ENCODE results near the gene SAE1. TPM values are rescaled to one million over a fixed set of nuclear protein-coding genes. Genes with fewer than 3 reads are reported as not detected.

Gene SAE1
- total RNA-seq, 1 donor from 2014 or later = 96.8 TPM

DNA sequence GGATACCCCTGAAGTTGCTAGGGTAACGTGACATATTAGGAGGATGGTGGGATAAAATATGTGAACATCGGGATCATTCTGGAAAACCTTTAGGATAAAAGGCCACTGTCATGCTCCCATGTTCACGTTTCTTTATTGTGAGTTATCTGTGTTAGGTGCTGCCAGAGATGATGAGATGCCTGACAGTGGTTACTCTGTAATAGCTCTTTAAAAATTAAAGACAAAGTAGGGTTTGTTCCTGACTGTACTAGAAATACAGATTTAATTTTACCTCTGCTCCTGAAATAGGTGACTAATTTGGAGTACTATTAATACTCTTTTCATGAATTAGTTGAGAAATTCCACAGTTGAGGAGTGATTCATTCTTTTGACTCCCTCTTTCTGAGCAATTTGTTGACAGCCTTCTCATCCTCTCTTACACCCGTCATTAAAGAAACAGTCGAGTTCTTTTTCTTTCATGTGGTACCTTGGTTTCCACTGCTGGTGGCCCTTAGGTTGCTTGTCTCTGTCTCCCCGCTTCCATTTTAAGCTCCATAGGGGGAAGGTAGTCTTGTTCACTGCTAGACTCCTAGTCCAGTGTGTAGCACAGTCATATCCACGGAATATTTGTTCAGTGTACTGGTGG is 28.4 kb downstream of the SAE1 start:
- DNase-seq (ENCODE audit: low read depth in 2 of 2) = peak in 1 of 2 donors; percentile 68

DNA sequence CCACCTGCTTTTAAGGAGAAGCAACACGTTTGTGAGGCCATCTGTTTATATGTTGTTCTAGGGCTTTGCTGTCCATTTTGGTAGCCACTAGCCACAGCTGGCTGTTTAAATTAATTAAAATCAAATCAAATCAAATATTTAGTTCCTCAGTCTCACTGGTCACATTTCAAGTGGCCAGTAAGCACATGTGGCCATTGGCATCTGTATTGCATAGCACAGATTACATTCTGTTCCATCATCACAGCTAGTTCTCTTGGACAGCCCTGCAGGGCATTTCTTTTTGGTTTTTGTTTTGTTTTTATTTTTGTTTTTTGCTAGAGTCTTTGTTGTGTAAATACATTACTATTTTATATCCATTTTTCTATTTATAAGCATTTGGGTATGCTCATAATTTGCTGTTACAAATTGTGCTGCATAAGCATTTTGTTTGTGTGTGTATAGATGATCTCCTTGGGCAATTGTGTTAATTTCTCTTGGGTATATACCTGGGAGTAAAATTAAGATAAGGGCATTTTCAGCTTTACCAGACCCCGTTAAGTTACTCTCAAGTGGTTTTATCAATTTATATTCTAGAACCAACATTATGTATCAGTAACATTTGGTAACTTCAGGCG is 31.3 kb downstream of the SAE1 start:
- DNase-seq (ENCODE audit: low read depth in 2 of 2) = no peak

DNA sequence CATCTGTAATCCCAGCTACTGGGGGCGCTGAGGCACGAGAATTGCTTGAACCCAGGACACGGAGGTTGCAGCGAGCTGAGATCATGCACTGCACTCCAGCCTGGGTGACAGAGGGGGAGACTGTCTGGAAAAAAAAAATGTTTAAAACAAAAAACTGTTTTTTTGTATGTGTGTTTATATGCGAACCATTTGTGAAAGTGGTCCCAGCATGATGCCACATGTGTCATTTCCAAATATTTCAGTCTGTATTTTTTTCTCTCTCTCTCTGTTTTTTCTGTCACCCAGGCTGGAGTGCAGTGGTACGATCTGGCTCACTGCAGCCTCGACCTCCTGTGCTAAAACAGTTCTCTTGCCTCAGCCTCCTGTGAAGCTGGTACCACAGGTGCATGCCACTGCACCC is 37.4 kb downstream of the SAE1 start:
- DNase-seq (ENCODE audit: low read depth in 2 of 2) = no peak

DNA sequence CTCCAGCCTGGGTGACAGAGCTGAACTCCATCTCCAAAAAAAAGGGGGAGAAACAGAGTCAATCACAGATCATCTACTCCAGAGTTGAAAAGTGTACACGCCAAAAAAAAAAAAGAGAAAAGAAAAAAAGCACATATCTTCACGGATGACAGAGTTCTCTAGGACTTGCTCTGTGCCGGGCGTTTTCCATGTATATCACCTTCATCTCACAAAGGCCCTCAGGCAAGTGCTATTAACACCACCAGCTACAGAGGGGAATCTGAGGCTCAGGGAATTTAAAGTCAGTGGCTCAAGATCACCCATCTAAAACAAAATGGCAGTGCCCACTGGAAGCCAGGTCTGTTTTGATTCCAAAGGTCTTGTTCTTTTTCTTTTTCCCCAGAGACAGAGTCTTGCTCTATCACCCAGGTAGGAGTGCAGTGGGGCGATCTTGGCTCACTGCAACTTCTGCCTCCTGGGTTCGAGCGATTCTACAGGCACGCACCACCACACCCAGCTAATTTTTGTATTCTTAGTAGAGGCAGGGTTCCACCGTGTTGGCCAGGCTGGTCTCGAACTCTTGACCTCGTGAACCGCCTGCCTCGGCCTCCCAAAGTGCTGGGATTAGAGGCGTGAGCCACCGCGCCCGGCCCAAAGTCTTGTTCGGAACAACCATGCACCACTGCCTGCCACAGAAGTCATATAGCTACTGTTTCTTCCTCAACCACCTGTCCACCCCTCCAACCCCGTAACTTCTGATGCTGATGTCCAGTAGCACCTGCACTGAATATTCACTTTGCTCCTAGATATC is 42.2 kb downstream of the SAE1 start:
- DNase-seq (ENCODE audit: low read depth in 2 of 2) = no peak

DNA sequence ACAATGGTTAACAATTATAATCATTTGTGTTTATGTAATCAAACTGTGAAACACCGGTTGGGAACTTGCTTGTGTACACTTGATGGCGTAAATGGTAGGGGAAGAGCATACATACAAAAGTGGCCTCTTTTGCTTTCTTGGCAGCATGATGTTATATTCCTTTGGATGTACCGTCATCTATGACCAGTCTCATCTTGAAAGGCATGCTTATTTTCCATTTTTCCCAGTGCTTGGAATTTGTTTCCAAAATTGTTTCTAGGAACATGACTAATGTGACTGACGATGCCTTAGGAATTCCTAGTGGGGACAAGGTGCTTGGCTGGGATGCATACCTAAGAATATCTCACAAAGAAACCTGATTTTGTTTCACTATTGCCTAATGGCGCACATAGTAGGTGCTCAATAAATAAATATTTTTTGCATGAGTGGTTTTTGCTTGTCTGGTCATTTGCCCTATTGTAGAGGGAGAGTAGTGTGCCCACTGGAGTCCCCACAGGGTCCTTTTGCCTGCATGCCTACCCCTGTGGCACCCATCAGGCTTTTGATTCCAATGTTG is 45.5 kb downstream of the SAE1 start:
- DNase-seq (ENCODE audit: low read depth in 2 of 2) = peak in 1 of 2 donors; percentile 85

DNA sequence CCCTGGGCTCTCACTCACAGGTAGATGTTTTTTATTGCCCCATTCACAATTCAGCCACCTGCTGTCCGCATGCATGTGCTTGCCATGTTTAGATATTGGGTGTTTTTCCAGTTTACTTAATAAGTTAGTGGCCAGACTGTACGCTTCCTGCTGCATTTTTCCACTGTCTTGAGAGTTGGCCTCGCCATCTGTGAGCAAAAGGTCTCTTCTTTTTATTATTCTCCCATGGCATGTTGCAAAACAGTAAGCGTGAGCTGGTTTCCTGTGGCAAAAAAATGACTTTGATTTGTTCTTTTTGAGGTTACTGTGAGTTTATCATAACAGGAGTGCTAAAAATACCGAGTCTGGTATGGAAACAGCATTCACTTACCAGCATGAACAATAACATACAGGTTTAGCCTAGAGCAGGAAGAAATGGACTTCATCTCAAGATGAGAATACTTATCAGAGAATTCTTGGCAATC is 46.0 kb downstream of the SAE1 start:
- peak; percentile 95 to 98 for DNase-seq (ENCODE audit: low read depth in 2 of 2)

DNA sequence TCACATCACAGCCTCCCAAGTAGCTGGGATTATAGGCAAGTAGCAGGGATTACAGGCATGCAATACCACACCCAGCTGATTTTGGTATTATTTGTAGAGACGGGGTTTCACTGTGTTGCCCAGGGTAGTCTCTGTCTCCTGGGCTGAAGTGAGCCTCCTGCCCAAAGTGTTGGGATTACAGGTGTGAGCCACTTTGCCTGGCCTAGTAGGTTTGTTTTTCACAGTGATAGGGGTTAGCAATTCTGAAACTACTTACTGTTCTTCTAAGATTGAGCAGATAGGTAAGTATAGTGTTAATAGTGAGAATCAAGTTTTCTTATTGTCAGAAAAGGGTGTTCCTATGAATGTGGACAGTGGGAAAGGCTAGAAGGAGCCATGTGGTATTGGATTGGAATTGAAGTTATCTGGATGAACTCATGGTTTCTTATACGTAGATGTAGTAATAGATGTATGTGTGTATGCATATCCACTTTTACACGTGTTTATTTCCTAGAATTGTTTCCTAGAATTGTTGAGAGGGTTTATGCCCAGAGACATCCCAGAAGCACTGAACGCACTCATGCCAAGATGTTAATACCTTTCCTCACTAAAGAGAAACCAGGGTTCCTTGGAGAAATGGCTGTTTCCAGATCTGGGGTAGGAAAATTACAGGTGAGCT is 49.1 kb downstream of the SAE1 start:
- DNase-seq (ENCODE audit: low read depth in 2 of 2) = peak in 1 of 2 donors; percentile 40

DNA sequence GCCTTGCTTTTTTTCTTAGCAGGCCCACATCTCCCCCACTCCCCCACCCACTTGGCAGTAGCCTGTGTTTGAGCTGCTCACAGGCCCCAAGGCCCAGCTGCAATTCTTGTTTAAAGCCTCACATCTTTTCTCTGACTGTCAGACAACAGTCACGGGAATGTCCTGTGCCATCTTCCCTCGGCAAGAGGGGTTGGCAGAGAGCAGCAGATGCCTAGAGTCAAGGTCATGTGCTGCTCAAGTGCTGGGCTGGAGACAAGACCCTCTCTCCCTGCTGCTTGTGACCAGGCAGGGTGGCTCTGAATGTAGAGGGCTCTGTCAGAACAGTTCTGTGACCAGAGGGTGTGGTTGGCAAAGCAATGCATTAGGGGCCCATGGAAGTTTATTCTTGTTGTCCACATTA is 53.0 kb downstream of the SAE1 start:
- no peak for DNase-seq (ENCODE audit: low read depth in 2 of 2)

DNA sequence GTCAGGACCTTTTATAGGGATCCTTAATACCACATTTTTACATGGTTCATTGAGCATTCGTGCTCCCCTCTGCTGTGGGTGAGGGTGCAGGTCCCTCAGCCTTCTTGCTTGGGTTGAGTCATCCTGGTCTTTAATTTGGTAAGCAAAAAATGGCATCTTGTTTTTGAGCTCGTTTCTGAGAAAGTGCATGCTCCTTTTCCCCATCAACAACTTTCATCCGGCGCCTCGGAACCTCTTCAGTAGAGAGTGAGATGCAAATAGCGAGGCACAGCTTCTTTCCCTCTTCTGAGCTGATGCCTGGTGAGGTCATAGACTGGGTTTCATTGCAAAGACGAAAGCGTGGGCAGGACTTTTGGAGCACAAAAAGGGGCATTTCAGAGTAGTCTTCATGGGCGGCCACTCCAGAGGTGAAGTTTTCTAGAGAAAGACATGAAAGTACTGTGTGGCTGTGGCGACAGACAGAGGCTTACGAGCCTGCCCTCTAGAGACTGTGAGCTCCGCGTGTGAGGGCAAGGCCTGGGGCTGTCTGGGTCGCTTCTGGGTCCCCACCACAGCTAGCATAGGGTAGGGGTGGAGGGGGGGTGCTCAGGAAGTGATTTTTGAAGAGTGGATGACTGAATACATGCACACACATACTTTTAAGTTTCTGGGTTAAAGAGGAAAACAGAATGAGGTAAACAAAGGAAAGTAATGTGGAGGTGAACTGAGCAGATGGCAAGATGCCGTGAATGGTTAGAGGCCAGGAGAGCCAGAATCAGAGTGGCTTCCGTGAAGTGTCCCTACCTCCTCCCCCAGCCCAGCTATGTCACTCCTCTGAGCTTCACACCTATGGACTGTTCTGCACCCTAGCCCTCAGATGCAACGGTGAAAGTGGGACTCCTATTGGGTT is 56.1 kb downstream of the SAE1 start:
- DNase-seq (ENCODE audit: low read depth in 2 of 2) = no peak

DNA sequence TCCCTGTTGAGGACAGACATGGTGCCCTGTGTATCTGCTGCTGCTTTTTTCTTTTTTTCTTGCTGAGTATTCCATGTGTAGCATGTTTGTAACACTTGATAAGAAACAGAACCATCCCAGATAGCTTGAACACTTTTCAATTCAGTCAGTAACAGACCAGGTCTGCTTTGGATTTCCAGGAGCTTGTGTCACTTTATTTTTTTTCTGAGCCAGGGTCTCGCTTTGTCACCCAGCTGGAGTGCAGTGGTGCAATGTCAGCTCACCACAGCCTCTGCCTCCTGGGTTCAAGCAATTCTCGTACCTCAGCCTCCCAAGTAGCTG is 56.7 kb downstream of the SAE1 start:
- DNase-seq (ENCODE audit: low read depth in 2 of 2) = no peak

DNA sequence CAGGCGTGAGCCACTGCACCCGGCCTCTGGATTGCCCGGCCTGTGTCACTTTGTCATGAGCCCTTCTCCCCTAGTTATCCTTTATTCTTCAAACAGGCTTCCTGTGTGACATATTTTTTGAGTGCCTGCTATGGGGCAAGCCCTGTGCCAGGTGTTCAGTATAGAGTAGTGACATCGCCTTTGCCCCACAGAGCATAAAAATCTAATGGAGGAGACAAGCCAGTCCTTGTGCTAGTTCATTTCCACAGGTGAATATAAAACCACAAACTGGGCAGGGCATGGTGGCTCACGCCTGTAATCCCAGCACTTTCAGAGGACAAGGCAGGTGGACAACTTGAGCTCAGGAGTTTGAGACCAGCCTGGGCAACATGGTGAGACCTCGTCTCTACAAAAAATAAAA is 57.2 kb downstream of the SAE1 start:
- no peak for DNase-seq (ENCODE audit: low read depth in 2 of 2)

DNA sequence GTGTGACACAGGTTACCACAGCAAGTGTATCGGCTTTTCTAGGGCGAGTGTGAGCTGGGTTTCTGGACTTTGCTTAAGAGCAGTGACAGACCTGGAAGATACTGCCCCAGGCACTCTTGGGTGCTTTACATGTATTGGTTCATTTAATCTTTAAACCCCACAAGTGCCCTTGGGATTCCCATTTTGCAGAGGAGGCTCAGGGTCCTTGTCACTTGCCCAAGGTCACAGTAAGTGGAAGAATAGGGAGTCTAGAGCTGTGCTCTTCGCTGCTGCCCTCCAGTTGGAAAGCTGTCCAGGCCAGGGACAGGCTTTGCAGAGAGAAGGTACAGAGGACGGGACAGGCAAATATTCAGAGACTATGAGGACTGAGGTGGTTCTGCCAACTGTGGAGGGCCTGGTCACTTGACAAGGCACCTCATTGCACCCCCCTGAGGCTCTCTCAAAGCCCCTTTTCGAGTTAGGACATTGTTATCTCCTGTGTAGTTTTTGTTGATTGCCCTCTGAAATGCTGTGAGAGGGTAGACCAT is 57.9 kb downstream of the SAE1 start:
- no peak for DNase-seq (ENCODE audit: low read depth in 2 of 2)

DNA sequence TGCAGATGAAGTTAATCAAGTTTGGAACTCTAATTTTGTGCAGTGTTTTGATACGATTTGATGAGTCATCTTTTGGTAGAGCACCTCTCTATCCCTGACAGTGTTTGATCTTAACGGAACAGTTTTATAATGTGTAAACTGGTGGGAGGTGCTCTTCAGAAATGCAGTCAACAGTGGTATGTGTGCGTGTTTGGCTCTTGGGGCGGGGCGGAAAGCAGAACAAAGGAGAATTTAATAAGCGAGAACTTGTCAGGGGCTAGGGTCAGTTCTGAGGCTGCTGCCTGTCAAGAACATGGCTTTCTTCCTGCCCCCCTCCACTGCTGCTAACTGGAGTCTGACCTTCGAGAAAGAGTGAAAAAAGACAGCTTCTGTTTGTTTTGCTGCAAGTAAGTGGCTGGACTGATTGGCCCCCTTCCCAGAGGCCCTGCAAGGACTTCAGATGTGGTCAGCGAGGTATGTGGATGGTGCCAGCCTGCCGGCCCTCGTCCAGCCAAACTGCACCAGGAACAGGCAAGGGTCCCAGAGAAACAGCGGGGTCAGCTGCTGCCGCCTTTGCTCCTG is 59.6 kb downstream of the SAE1 start:
- DNase-seq (ENCODE audit: low read depth in 2 of 2) = peak; percentile 31 to 90

DNA sequence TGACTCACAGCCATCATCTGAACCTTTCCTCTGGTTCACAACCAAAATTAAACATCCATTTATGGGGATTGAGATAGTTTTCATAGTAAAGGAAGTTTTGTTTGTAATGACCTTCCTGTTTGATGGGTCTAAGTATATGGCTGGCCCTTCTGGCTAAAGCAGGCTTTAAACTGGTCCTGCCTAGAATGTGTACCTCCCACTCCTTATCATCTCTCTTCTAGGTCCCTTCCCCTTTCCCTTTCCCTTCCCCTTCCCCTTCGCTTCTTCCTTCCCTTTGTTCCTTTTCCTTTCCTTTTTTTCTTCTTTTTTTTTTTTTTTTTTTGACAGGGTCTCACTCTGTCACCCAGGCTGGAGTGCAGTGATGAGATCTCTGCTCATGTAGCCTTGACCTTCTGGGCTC is 64.8 kb downstream of the SAE1 start:
- DNase-seq (ENCODE audit: low read depth in 2 of 2) = peak; percentile 25 to 29

DNA sequence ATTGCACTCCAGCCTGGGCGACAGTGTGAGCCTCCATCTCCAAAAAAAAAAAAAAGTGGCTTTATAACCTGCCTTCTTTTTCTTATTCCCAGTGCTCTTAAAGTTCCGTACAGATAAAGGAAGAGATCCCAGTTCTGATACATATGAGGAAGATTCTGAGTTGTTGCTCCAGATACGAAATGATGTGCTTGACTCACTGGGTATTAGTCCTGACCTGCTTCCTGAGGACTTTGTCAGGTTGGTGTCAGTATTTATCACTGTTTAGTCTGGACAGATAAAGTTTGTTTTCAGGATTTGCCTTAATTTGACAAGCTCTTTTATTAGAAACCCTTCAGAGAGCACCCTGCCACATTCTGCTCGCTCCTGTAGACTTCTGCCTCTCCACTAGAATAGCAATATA is 66.5 kb downstream of the SAE1 start:
- no peak for DNase-seq (ENCODE audit: low read depth in 2 of 2)

DNA sequence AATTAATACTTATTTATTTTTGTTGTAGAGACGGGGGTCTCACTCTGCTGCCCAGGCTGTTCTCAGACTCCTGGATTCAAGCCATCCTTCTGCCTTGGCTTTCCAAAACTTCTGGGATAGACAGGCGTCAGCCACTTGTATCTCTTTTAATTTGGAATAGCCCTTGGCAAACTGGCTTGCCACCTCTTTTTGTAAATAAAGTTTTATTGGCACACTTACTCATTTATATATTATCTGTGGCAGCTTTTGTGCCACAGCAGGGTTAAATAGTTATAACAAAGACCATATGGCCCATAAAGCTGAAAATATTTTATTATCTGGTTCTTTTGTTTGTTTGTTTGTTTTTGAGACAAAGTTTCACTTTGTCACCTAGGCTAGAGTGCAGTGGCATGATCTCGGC is 69.9 kb downstream of the SAE1 start:
- no peak for DNase-seq (ENCODE audit: low read depth in 2 of 2)

DNA sequence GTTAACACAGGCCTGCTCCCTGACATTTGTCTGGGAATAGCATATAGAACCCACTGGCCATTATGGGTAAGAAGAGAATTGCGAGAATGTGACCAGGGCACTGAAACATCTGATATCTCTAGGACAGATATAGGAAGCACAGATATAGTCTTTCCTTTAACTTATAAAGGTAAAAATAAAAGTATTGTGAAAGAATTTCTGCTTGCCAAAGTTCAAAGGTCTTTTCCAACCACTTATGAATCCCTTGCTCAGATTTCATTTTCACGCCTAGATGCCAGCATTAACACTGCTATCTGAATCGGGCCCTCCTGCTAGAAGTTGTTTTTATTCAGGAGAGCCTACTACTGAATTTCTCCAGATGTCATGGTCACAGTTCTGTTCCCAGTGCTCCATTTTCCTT is 72.6 kb downstream of the SAE1 start:
- DNase-seq (ENCODE audit: low read depth in 2 of 2) = no peak

DNA sequence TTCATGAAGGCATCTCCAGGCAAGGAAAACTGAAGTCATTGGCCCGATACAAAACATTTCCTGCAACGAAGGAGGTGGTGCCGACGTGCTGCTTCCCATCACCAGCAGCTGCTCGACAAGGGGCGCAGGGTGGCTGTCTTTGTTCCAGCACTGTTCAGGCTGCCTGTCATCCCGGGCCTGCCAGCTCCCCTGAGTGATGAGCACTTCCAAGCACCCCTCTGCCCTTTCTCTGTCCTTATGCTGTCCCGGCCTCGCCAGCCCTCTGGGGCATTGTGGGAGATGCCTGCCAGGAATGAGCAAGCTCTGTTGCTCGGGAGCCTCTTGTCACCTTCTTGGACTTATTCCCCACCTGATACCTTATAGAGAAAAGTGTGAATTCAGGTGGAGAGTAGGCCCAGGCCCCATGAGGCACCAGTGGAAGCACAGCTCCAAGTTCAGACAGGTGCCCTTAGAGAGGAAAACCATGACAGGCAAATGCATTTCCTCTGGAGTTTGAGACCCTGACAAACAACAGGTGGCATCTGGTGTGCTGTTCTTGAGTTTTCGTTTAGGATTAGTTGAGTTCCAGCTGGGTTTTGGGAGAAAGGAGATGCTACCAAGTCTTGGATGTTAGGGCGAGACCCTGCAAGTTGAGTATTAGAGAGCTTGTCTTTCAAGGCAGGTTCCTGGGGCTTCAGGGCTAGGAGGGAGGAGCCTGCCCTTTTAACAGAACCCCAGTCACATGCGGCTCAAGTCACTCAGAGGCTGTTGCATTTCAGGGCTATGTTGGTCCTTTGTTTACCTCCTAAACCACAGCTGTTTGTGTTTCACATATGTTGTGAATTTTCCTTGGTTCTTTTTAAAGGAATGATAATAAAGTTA is 78.9 kb downstream of the SAE1 start:
- no peak for DNase-seq (ENCODE audit: low read depth in 2 of 2)

DNA sequence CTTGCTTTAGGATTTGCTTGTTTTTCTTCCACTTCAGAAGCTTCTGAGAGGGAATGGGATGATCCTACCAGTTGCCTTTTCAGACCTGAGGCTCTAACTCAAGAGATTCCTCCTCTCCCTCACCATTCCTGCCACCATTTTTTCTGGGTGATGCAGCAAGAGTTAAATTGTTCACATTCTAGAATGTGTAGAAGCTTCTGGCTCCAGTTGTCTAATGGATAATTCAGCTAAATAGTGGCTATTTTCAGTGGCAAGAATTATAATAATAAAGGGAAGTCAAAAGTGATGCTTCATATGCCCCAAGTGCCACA is 79.5 kb downstream of the SAE1 start:
- DNase-seq (ENCODE audit: low read depth in 2 of 2) = no peak
